Right lobe of liver (tissue), 6 donors: ENCODE data around the gene CLRN3. TPM values are rescaled to one million over a fixed set of nuclear protein-coding genes. Genes with fewer than 3 reads are reported as not detected.
A peak's percentile ranks its signal among the peaks of the same experiment; 100 is the strongest.

Source experiments
- ATAC-seq, 4 donors: fragments of 200-7000 bp; cut with Tn5 transposase; one replicate each; pipeline ENCODE4 v1.9.1; 2020; ENCODE audit warnings: mild to moderate bottlenecking in 4 of 4, moderate library complexity in 4 of 4
- DNase-seq, 3 donors: peaks; one replicate each; pipeline ENCODE4 v3.0.0-alpha.2; 2020
- H3K27ac ChIP-seq, 3 donors: fragments of 200-600 bp; one replicate each; pipeline ENCODE4 v1.8.0; 2022
- H3K27me3 ChIP-seq, 2 donors: fragments of 200-600 bp; one replicate each; pipeline ENCODE4 v1.8.0; 2022
- H3K36me3 ChIP-seq, 4 donors: fragments of 200-600 bp; sonication (generic) in 1 of 4; one replicate each; pipeline versions ENCODE4 v1.5.1 to v1.8.0; 2017 to 2022; ENCODE audit warnings: control low read depth in 1 of 4
- H3K4me1 ChIP-seq, 4 donors: fragments of 200-600 bp; sonication (generic) in 1 of 4; one replicate each; pipeline versions ENCODE4 v1.5.1 to v1.8.0; 2017 to 2022; ENCODE audit warnings: control low read depth in 1 of 4
- H3K4me3 ChIP-seq, 3 donors: fragments of 200-600 bp; one replicate each; pipeline ENCODE4 v1.8.0; 2022
- H3K9me3 ChIP-seq, 4 donors: fragments of 200-600 bp; sonication (generic) in 1 of 4; one replicate each; pipeline versions ENCODE4 v1.5.1 to v1.8.0; 2017 to 2022; ENCODE audit warnings: control low read depth in 1 of 4
- CTCF ChIP-seq, 4 donors: fragments of 200-600 bp in 3 of 4; fragments of 450-650 bp in 1 of 4; IDR thresholded peaks; one replicate each; pipeline versions ENCODE4 v1.5.1 to v1.8.0; 2016 to 2022; ENCODE audit warnings: antibody characterized with exemption in 4 of 4, mild to moderate bottlenecking in 2 of 4
- POLR2A ChIP-seq: fragments of 450-650 bp; IDR thresholded peaks from one replicate; pipeline ENCODE4 v1.6.1; 2017; ENCODE audit warnings: antibody characterized with exemption, mild to moderate bottlenecking
- WGBS: methylation state at CpG from one replicate; pipeline ENCODE4 v1.1.6; 2018; ENCODE audit warnings: low coverage, low lambda C conversion rate; ENCODE audit not compliant: insufficient coverage; ENCODE audit errors: missing lambda C conversion rate; 5-methylcytosine and 5-hydroxymethylcytosine counted together
- intact Hi-C, 2 donors: fragments of 100-400 bp; cut with DNase I; formaldehyde crosslinking; loops; one replicate each; pipeline versions ENCODE4 v1.11.2 to v1.14.1; 2022
- total RNA-seq, 6 experiments: library from RNA; depleted of rRNA in 2 of 6; stranded (reverse); fragments of >200 nt in 2 of 6; fragmentation: NEBNext Ultra II Directional in 3 of 6; extraction: Animal tissue kit (Norgen Biotek cat#: 25700) in 3 of 6; gene quantifications; one replicate each; pipeline versions ENCODE4 v1.1.0 to v1.2.4, GENCODE V29; 2016 to 2023
- donor health status: DM: no; HTN: yes; CAD: no.
- donor health status: DM: no; HTN: no; CAD: no.
- donor health status: DM: no; HTN: no; CAD: no.
- donor health status: DM: no; HTN: yes; CAD: no.
- donor health status: DM: no; HTN: yes; CAD: no.

The CLRN3 gene
- total RNA-seq, 6 experiments from 2014 or later: 9.6 to 28.5 (median 18.1) TPM

GRCh38 chr10:127848226-127848625 lies 44.5 kb downstream of the CLRN3 start:
- Histone ChIP-seq H3K4me3 (no peak overlapping the region), H3K4me1 (no peaks in the 10 kb centered on the region), H3K27me3 (no peaks in the 10 kb centered on the region), H3K36me3 (no peaks in the 10 kb centered on the region), H3K9me3 (no peaks in the 10 kb centered on the region), H3K27ac (no peak overlapping the region)
- ATAC-seq (no peak), DNase-seq (no peak)
- 88% methylated on average over 1 of the region's 6 CpGs for WGBS
- TF ChIP-seq CTCF (IDR thresholded peaks at IDR 0.05) (no peak), POLR2A (no peak)
- intact Hi-C loops: no loop called here

- H3K27ac ChIP-seq: no peak overlapping the region
- WGBS: 83% methylated on average over 1 of the region's 7 CpGs
- H3K4me3 ChIP-seq: no peak overlapping the region
- no peaks in the 10 kb centered on the region for H3K27me3 ChIP-seq
- H3K36me3 ChIP-seq: no peaks in the 10 kb centered on the region
- no peaks in the 10 kb centered on the region for H3K4me1 ChIP-seq
- peak in 1 of 4 donors; percentile 26 for ATAC-seq
- TF ChIP-seq POLR2A: no peak
- TF ChIP-seq CTCF (IDR thresholded peaks at IDR 0.05): no peak
- no peak for DNase-seq
- H3K9me3 ChIP-seq: no peaks in the 10 kb centered on the region
- intact Hi-C loops: no loop called here
Observed at GRCh38 chr10:127845756-127846155, 47.0 kb downstream of the CLRN3 start.

GRCh38 chr10:127840884-127841283 lies 51.9 kb downstream of the CLRN3 start:
- no peak for DNase-seq
- H3K36me3 ChIP-seq: no peaks in the 10 kb centered on the region
- H3K4me3 ChIP-seq: no peak overlapping the region
- no peak overlapping the region for H3K27ac ChIP-seq
- no peak for TF ChIP-seq POLR2A
- no peak for TF ChIP-seq CTCF (IDR thresholded peaks at IDR 0.05)
- H3K9me3 ChIP-seq: no peaks in the 10 kb centered on the region
- no peaks in the 10 kb centered on the region for H3K4me1 ChIP-seq
- intact Hi-C loops: no loop called here
- ATAC-seq: no peak
- WGBS: 74% methylated on average over 11 of the region's 13 CpGs
- H3K27me3 ChIP-seq: no peaks in the 10 kb centered on the region

GRCh38 chr10:127836966-127837365 lies 55.8 kb downstream of the CLRN3 start:
- intact Hi-C loops: no loop called here
- 68% methylated on average over 6 of the region's 6 CpGs for WGBS

More at GRCh38 chr10:127836966-127837365, 55.8 kb downstream of the CLRN3 start:
- Histone ChIP-seq H3K36me3 (no peaks in the 10 kb centered on the region), H3K9me3 (no peaks in the 10 kb centered on the region), H3K4me1 (no peaks in the 10 kb centered on the region), H3K27me3 (no peaks in the 10 kb centered on the region), H3K4me3 (no peak overlapping the region), H3K27ac (no peak overlapping the region)
- no peak for DNase-seq
- ATAC-seq: no peak
- TF ChIP-seq CTCF (IDR thresholded peaks at IDR 0.05) (no peak), POLR2A (no peak)
